Stimulated activated CD4-positive, alpha-beta T cell treated with anti-CD3 and anti-CD28 coated beads, Interleukin-15, amount 100 ng/mL, for 48 hours (primary cell): Measurements from ENCODE around the gene CDCA3.
"Not testable (repeated sequence)": the region's sequence is repeated elsewhere in the genome, so short reads cannot be mapped to it uniquely, and the experiment has no call there.

Experiments
- DNase-seq, 2 donors: peaks; one replicate each; pipeline ENCODE4 v3.0.0-alpha.2; 2020; ENCODE audit warnings: low read depth in 2 of 2

CDCA3 gene

DNA sequence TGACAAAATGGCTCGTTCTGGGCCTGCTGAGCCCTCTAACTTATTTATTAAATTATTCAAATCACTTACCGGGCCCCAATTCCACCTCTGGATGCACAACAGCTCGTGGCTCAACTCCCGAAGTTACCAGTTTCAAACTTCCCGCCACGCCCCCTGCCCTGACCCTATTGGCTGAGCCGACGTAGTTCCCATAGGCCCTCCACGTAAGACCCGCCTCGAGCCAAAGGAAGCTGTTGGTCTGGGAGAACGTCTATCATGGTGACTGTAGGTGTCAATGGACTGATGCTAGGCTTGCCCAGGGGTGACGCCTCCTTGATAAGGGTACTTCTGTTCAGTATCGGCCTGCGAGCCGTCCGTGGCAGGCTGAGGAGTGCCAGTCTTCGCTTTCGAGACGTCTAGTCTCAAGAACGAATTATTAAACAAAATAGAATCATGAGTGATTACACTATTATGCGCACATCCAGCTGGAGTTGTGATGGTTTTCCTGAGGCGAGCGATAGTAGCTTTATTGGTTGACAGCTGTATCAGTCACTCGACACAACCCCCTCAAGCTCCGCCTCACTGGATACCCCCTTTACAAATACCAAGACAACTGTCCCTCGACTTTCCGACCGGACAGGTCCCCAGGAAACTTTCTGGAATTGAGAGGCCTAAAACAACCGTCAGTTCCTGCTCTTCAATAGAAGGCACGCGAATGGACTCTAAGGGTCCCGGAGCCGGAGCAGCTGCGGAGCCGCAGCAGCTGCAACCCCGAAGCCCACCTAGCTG lies at the start of gene CDCA3:
Gene CDCA3 (minus strand): TSS at position 134 of the 768 bp plus-strand sequence. CDS start 334 bp downstream, outside the sequence.
- DNase-seq = peak; percentile 94 to 96

- no peak for DNase-seq
These were observed 48.9 kb upstream of the CDCA3 start for GRCh38 chr12:6899837-6900519.

DNA sequence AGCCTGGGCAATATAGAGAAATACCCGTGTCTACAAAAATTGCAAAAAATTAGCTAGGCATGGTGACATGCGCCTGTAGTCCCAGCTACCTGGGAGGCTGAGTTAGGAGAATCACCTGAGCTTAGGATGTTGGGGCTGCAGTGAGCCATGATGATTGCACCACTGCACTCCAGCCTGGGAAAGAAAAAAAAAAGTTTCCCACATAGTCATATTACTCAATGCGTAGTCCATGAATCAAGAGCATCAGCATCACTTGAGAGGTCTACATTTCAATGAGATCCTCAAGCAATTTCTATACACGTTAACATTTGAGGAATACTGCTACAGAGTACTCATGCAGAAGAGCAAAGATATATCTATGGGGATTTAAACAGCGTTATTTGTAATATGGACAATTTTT lies 48.3 kb upstream of the CDCA3 start:
- DNase-seq = no peak

GRCh38 chr12:6896846-6897435 lies 45.9 kb upstream of the CDCA3 start:
- no peak for DNase-seq

GRCh38 chr12:6894321-6894720 lies 43.2 kb upstream of the CDCA3 start:
- no peak for DNase-seq

GRCh38 chr12:6892683-6893082 lies 41.6 kb upstream of the CDCA3 start:
- DNase-seq = not testable (repeated sequence)

DNA sequence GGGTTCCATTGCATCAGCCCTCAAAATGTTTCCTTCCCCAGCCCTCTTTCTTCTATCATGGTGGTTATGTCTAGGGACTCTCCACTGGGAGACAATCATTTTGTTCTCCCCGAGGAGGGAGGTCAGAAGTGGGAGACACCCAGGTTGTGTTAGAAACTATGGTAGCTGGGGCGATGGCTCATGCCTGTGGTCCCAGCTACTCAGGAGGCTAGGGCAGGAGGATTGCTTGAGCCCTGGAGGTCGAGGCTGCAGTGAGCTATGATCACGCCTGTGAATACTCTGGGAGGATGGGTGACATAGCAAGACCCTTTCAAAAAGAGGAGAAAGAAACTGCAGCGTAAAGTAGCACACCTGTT lies 40.5 kb upstream of the CDCA3 start:
- no peak for DNase-seq

GRCh38 chr12:6890789-6891645 lies 39.9 kb upstream of the CDCA3 start:
- DNase-seq = peak; percentile 97 to 99

- not testable (repeated sequence) for DNase-seq
These were observed 38.9 kb upstream of the CDCA3 start for GRCh38 chr12:6889775-6890573.

DNA sequence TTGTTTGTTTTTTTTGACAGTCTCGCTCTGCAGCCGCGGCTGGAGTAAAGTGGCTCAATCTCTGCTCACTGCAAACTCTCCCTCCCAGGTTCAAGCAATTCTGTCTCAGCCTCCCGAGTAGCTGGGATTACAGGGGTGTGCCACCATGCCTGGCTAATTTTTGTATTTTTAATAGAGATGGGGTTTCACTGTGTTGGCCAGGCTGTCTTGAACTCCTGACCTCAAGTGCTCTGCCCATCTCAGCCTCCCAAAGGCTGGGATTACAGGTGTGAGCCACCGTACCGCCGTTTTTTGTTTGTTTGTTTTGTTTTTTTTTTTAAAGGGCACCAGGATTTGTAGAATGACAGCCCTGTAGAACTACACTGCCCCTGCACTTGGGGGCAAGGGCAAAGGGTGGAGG lies 37.7 kb upstream of the CDCA3 start:
- DNase-seq = not testable (repeated sequence)

DNA sequence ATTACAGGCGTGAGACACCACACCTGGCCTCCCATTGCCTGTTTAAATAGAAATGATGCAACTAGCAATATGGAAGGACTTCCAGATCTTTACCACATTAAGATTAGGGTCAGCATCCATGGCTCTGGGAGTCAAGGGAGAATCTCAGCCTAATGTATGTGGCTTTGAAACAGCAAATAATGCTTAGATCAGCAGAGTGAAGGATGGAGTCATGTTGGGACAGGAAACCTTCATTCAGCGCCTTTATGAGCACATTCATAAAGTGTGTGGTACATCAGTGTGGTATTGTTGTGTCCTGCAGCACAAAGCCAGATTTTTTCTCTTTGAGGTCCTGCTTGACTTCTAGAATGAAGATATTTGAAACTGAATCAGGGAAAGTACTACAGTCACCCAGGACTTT lies 37.3 kb upstream of the CDCA3 start:
- DNase-seq = no peak

GRCh38 chr12:6887460-6887859 lies 36.4 kb upstream of the CDCA3 start:
- DNase-seq = no peak

DNA sequence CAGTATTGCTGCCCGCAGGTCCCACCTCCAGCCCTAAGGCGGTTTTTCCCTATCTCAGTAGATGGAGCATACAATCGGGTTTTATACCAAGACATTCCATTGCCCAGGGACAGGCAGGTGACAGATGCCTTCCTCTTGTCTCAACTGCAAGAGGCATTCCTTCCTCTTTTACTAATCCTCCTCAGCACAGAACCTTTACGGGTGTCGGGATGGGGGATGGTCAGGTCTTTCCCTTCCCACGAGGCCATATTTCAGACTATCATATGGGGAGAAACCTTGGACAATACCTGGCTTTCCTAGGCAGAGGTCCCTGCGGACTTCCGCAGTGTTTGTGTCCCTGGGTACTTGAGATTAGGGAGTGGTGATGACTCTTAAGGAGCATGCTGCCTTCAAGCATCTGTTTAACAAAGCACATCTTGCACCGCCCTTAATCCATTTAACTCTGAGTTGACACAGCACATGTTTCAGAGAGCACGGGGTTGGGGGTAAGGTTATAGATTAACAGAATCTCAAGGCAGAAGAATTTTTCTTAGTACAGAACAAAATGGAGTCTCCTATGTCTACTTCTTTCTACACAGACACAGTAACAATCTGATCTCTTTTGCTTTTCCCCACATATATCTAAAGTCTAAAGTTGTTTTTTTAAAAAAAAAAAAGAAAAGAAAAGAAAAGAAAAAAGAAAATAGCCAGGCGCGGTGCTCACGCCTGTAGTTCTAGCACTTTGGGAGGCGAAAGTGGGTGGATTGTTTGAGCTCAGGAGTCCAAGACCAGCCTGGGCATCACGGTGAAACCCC lies 35.3 kb upstream of the CDCA3 start:
- not testable (repeated sequence) for DNase-seq

GRCh38 chr12:6884539-6884938 lies 33.5 kb upstream of the CDCA3 start:
- DNase-seq = no peak

GRCh38 chr12:6883683-6884082 lies 32.6 kb upstream of the CDCA3 start:
- no peak for DNase-seq

DNA sequence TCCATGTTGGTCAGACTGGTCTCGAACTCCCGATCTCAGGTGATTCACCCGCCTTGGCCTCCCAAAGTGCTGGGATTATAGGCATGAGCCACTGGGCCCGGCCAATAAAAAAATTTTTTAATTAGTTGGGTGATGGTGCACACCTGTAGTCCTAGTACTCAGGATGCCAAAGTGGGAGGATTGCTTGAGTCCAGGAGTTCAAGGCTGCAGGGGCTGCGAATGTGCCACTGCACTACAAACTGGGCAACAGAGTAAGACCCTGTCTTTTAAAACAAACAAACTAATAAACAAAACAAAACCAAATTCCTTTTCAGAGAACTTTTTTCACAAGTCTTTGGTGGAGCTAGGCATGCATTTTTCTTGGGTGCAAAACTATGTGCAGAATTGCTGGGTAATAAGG lies 32.2 kb upstream of the CDCA3 start:
- DNase-seq = no peak

- not testable (repeated sequence) for DNase-seq
These were observed 28.7 kb upstream of the CDCA3 start for GRCh38 chr12:6879824-6880223.

- not testable (repeated sequence) for DNase-seq
These were observed 22.9 kb upstream of the CDCA3 start for GRCh38 chr12:6874015-6874368.

DNA sequence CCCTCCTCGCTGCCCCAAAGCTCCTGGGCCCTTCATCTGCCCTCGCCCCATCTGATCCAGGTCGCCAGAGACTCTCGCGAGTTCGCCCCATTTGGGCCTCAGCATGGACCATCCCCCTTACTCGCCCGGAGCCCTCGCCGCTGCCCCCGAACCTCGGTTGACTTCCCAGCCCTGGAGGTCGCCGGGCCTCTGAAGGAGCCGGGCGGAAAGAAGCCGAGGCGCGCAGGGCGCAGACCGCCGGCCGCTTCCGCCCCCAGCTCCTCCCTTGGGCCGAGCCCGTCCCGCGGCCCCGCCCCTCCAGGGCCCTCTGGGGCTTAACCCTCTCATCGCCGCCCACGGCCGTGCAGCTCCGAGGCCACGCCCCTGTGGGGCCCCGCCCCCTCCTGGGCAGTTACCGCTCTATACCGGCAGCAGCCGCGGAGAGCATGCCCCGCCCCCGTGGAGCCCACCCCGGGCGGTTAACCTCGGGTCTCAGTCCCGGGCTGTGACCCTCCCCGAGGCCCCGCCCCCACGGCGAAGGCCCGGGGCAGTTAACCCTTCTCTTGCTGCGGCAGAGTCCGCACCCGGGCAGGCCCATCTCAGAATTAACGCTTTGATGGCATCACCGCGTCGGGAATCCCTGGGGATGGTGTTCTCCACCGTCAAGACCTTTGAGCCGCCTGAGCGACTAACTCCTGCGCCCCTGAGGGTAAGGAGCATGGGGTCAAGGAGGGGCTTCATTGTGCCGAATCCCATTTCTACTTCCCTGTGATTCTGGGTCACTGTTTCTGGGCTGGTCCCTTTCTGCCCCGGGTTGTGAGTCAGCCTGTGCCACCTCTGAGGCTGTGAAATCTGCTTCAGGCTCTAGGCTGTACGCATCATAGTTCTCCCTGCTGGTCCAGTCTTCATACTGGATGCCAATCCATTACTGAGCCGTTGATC lies 22.3 kb upstream of the CDCA3 start, which contains the start of gene SPSB2:
Gene SPSB2 (minus strand): TSS at position 210 of the 921 bp plus-strand sequence. CDS start 402 bp downstream, outside the sequence.
- DNase-seq = peak; percentile 96 to 100
